ENCODE data around the gene CCDC54.

GRCh38 chr3:107416138-107416537 lies 38.9 kb downstream of the CCDC54 start:
- TF ChIP-seq CTCF (IDR thresholded peaks at IDR 0.05) (no peak), POLR2A (IDR thresholded peaks at IDR 0.05) (no peak), POLR2AphosphoS5 (IDR thresholded peaks at IDR 0.05) (no peak)

Data from prostate gland (tissue), 2 donors.